ENCODE data around the gene MRPS34. TPM values are rescaled to one million over a fixed set of nuclear protein-coding genes. Genes with fewer than 3 reads are reported as not detected.

Gene MRPS34
- total RNA-seq, 1 donor from 2014 or later = 141 TPM

- peak overlapping the region; percentile 86 for H3K4me3 Mint-ChIP-seq
- no peak for TF ChIP-seq CTCF (conservative IDR thresholded peaks at IDR 0.05)
- peaks cover 6% of the 10 kb centered on the region for H3K27me3 Mint-ChIP-seq (ENCODE audit: low read depth)
- peak overlapping the region; percentile 27 for H3K27ac Mint-ChIP-seq (ENCODE audit: unreplicated experiment)
- DNase-seq (ENCODE audit: low read depth, low spot score) = no peak
- H3K9me3 Mint-ChIP-seq = no peaks in the 10 kb centered on the region
- peaks cover 8% of the 10 kb centered on the region for H3K4me1 Mint-ChIP-seq
- H3K36me3 Mint-ChIP-seq (ENCODE audit: low read depth) = peaks cover 6% of the 10 kb centered on the region
Measured at GRCh38 chr16:1773703-1774447, 941 bp upstream of the MRPS34 start.

GRCh38 chr16:1772362-1772907 lies 499 bp downstream of the MRPS34 start, which contains the start of gene EME2:
Gene EME2, plus strand, starts transcription at chr16:1772810. Its CDS starts 418 bp downstream, at chr16:1773228.
- no peak for DNase-seq (ENCODE audit: low read depth, low spot score)
- Mint-ChIP-seq H3K27me3 (ENCODE audit: low read depth) (peaks cover 6% of the 10 kb centered on the region), H3K4me1 (peaks cover 8% of the 10 kb centered on the region), H3K36me3 (ENCODE audit: low read depth) (peaks cover 6% of the 10 kb centered on the region), H3K27ac (ENCODE audit: unreplicated experiment) (peak within 1 kb of the TSS; percentile 98), H3K9me3 (no peaks in the 10 kb centered on the region), H3K4me3 (peak within 1 kb of the TSS; percentile 99)
- TF ChIP-seq CTCF (conservative IDR thresholded peaks at IDR 0.05) = no peak

- H3K9me3 Mint-ChIP-seq = no peaks in the 10 kb centered on the region
Measured at GRCh38 chr16:1771864-1772361, 1.0 kb downstream of the MRPS34 start.

GRCh38 chr16:1771188-1771863 lies 1.6 kb downstream of the MRPS34 start, which contains the start of gene NME3:
Gene NME3, minus strand, starts transcription at chr16:1771543. Its CDS starts 9 bp downstream, at chr16:1771534.
- Mint-ChIP-seq H3K36me3 (ENCODE audit: low read depth) (peaks cover 6% of the 10 kb centered on the region), H3K27me3 (ENCODE audit: low read depth) (peaks cover 6% of the 10 kb centered on the region), H3K9me3 (no peaks in the 10 kb centered on the region), H3K4me3 (peak within 1 kb of the TSS; percentile 99), H3K4me1 (peaks cover 8% of the 10 kb centered on the region), H3K27ac (ENCODE audit: unreplicated experiment) (peak within 1 kb of the TSS; percentile 98)
- no peak for TF ChIP-seq CTCF (conservative IDR thresholded peaks at IDR 0.05)
- peak; percentile 60 for DNase-seq (ENCODE audit: low read depth, low spot score)

More at GRCh38 chr16:1771864-1772361, 1.0 kb downstream of the MRPS34 start:
- peaks cover 8% of the 10 kb centered on the region for H3K4me1 Mint-ChIP-seq
- peak overlapping the region; percentile 99 for H3K4me3 Mint-ChIP-seq
- peaks cover 6% of the 10 kb centered on the region for H3K36me3 Mint-ChIP-seq (ENCODE audit: low read depth)
- H3K27me3 Mint-ChIP-seq (ENCODE audit: low read depth) = peaks cover 6% of the 10 kb centered on the region
- no peak for TF ChIP-seq CTCF (conservative IDR thresholded peaks at IDR 0.05)
- H3K27ac Mint-ChIP-seq (ENCODE audit: unreplicated experiment) = peak overlapping the region; percentile 98
- DNase-seq (ENCODE audit: low read depth, low spot score) = no peak

GRCh38 chr16:1770328-1771187 lies 2.4 kb downstream of the MRPS34 start:
- Mint-ChIP-seq H3K27ac (ENCODE audit: unreplicated experiment) (peak overlapping the region; percentile 83), H3K9me3 (no peaks in the 10 kb centered on the region), H3K27me3 (ENCODE audit: low read depth) (peaks cover 6% of the 10 kb centered on the region), H3K36me3 (ENCODE audit: low read depth) (peaks cover 6% of the 10 kb centered on the region), H3K4me3 (peak overlapping the region; percentile 85), H3K4me1 (peaks cover 8% of the 10 kb centered on the region)
- no peak for DNase-seq (ENCODE audit: low read depth, low spot score)
- TF ChIP-seq CTCF (conservative IDR thresholded peaks at IDR 0.05) = no peak

Data from neural crest cell (in vitro differentiated cells).